ENCODE results near the gene RND3.

RND3 gene

GRCh38 chr2:150494234-150494945 lies 6.9 kb upstream of the RND3 start:
- no peak for DNase-seq (ENCODE audit: low read depth, low spot score)

GRCh38 chr2:150491943-150492342 lies 4.5 kb upstream of the RND3 start:
- DNase-seq (ENCODE audit: low read depth, low spot score): no peak

DNA sequence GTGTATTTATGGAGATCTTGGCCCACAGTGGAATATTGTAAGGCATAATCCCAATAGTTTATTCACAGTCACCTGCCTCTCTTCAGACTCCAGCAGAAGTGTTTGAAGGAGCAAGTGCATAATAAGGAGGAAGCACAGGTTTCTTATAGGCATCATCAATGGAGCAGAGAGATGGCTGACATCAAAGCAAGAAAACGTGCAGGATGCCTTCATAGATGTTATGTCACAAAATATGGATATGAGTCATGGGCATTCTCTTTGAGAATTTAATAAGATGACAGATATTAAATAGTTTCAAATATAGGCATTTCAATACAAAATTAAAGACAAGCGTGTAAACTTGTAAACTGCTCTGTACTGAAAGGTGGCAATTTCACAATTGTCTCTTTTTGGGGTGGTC lies 4.0 kb upstream of the RND3 start:
- no peak for DNase-seq (ENCODE audit: low read depth, low spot score)

DNA sequence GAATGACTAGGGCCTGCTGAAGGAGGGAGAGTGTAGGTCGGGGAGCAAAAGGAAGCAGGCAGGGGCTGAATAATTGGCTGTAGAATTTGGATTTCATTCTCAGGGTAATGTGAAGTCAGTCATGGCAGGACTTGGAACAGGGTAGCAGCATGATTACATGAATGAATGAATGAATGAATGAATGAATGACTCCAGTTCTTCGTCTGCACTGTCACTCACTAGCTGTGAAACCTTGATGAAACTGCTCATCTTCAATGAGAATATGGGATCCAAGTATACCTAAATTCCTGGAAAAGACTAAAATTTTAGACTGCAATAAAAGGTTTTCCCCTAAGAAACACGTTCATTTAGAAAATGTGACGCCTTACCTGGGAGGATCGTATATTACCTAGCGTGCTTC lies 3.0 kb upstream of the RND3 start:
- no peak for DNase-seq (ENCODE audit: low read depth, low spot score)

DNA sequence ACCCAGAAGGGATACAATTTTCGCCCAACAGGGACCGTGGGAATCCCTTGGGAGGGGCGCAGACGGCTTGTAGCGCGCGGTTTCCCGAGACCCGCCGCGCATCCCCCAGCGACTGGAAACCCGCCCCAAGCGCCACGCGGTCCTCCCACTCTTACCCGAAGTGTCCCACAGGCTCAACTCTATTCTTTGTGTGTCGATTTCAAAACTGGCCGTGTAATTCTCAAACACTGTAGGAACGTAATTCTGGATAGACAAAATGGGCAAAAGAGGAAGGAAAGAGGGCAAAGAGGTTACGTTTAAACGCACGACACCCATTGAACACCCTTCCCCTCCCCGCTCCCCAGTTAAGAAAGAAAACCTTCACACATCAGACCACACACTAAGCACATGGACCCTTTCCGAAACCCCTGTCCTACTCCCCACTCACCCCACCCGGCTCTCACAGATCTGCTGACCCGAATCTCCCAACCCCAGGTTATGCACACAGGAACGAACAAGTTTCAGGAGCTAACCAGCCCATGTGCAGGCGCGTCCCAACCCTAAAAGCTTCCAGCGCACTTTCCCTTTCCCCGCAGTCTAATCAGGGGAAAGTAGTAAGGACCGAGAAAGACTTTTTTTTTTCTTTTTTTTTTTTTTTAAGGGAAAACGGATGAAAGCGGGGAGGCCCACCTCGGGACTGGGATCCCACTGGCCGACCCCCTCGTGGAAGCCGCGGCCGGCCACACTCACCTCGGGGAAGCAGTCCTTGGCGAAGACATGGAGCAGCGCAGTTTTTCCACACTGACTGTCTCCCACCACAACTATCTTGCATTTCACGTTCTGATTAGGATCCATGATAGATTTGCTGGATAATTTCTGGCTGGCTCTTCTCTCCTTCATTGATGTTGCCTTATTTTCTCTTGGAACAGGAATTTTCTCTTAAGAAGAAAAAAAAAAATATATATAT lies 655 bp downstream of the RND3 start:
- DNase-seq (ENCODE audit: low read depth, low spot score): no peak

DNA sequence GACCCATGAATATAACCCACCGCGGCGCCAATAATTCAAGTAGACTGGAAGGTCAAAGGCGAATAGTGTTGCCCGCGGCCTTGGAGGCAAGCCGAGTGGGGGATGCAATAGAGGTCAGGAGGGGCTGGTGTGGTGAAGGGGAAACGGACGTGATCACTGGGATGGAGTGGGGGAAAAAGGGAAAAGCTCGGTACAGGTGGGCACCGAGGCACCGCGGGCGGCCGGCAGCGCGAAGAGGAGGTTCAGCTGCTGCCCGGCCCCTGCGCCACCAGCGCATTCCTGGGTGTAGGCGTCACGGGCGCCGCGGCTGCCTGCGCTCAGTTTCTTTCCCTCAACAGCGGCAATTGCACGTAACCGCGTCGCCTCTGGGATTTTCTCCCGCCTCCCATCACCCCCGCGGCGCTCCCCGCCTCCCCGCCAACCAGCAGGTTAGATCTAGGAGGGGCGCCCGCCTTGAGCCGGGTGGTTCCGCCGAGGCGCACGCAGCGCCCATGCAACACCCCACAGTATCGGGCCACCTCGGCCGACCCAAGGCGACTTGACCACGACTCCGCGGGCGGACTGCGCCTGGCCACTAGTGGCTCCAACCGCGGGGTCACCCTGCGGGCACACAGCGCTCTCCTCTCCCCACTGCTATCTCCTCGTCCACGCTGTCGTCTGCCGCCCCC lies 1.5 kb downstream of the RND3 start:
- no peak for DNase-seq (ENCODE audit: low read depth, low spot score)

DNA sequence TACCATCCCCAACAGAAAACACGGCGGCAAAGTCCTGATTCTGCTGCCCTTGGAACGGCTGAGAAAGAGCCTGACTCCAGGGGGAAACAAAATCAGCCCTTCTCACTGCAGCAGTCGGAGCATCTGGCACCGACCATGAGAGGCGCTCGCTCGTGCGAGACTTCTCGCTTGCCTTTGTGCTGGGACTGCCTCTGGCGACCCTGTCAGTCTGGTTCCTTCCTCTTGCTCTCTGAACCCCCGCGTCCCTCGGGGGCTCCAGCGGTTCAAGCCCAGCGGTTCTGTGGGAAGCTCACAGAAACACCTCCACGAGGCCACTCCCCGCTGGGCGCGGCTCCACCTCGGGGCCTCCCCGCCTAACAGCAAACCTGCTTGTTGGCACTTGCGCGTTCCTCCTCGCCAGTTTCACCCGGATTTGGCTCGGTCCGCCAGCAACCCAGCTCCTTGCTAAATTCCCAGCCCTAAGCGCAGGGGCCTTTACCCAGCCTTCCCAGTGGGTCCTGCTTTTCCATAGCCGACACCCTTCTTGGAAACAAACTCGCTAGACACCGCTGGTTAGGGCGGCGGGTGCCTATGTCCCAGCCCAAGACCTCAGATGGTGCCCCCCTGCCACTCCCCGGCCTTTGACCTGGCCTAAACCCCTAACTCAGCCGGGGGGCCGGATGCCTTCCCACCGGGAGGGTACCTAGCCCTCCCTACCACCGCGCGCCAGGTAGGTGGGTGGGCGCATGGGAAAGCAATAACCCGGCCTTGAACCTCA lies 2.2 kb downstream of the RND3 start:
- no peak for DNase-seq (ENCODE audit: low read depth, low spot score)

DNA sequence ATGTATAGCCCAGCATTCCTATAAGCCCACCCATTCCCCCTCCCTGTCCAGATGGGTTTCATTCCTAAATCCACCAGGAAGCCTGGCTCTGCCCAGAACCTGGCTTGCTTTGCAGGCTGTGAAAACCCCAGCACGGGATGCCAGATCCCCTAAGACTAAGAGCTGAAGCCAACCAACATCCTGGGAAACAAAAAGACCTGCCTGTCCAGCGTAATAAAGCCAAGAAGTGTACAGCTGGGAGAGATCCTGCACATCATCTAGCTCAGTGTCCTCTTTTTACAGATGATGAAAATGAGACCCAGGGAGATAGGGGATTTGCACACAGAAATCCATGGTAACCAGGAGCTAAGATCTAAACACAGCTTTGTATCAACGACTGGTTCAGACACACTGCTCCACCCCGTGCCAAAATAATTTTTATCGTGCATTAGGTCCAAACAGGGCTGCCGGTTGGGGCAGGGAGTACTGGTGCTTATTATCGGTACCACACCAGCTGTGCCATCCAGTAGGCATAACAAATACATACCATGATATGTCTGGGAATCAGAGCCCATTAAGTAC lies 2.9 kb downstream of the RND3 start:
- no peak for DNase-seq (ENCODE audit: low read depth, low spot score)

DNA sequence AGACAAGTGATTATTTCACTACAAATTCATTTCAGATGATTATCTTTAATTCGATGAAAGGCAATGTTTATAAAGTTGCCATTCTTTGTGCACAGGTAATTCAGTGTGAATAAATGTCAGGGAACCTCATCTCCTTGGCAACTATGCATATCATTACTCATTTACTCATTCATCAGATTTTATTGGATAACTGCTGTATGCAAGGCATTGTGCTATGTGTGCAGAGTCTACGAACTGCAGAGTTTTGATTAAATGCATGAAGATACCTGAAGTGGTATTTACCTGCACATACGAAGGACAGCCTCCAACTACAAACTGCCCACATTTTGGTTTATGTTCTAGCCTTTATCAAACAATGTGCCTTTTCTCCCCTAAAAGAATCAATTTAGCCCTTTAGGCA lies 3.5 kb downstream of the RND3 start:
- DNase-seq (ENCODE audit: low read depth, low spot score): no peak

DNA sequence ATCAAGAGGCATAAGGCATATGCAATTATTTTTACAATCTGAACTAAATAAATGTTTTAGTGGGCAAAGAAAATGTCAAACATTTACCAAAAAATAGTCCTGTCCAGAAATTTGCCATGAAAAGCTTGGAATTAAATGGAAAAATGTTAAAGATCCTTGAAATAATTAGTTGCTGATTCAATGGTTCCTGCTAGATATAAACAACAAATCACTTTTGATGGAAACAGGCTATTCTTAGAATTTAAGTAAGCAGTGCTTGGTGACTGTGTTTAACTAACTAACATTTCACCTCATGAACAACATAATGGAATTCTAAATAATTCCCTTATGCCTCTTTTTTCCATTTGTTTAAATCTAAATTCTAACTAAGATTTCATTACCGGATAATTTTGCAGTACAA lies 3.9 kb downstream of the RND3 start:
- DNase-seq (ENCODE audit: low read depth, low spot score): no peak

DNA sequence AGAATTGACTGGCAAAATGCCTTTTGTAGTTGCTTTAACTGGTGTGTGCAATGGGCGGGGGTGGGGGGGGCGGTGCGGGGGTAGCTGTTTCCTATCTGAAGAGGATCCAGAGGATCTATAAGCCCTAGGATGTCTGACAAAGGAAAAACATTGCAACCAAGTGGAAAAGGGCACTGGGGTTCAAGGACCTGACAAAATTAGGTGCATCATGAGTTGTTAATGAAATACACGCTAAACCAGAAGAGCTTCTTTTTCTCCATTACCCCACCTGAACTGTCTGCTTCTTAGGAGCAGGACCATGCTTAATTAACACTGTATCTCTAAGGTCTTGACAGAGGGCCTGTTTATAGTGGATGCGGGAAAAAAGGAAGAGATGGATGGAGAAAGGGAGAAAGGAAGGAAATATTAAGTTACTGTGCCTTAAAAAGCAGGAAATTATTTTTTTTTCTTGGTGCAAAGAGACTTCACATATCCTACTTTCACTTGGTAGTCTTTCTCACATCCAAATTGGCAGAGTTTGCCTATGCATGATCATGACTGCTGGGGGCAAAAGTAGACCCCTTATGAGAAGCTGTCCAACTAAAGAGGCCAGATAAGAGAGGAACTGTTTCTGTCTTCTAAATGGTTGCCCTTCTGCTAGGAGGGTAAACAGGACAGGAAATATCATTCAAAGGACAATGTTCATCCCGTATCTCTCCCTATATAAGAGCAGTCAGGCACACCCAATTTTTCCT lies 4.6 kb downstream of the RND3 start:
- DNase-seq (ENCODE audit: low read depth, low spot score): no peak

DNA sequence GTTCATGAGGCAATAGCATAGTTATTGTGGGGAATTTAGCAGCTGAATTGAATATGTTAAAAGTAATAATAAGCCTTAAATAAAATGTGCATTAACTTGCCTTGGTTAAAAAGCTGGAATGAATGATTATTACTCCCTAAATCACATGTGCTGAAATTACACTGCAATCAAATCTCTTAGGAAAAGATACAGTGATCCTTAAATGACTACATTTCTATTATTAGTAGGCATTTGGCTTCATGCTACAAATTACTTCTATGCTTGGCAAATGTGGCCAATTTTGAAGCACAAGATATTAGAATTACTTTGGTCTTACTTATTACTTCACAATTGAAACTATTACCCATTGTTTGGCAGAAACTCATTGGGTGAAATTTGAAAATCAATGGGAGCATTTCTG lies 5.4 kb downstream of the RND3 start:
- no peak for DNase-seq (ENCODE audit: low read depth, low spot score)

DNA sequence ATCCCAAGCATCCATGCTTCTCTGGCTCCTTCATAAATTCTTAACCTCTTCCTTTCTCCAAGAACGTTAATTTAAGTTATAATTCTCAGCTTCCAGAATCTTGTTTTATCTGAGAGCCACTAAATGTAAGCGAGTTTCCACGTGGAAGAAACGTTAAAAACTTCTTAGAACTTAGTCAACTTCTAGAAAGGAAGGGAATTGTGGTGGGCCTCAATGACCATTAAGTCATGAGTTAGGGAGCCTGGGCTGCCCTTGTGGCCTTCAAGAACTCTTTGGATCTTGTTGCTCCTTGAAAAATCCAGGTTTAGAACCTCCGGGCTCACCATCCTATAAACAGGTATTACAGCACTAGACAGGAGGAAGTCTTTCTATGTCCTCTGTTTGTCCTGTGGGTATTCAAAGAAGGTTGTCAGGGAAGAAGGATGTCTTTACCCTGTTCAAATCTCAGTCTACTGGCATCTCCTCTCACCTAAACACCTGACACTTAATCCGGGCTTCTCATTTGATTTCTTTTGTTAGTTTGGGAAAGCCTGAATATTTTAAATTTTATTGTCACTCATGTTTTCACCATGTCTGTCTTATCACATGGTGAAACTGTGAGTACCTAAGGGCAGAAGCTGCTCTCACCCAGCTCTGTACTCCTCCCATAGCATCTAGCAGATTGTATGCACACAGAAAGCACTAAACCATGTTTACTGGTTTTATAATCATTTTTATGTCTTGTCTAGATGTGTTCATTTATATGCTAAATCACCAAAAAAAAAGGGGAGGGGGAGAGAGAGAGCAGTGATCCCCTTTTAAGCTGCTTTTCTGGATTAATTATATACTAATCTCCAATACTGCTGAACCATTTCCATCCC lies 6.3 kb downstream of the RND3 start:
- no peak for DNase-seq (ENCODE audit: low read depth, low spot score)

GRCh38 chr2:150480241-150480640 lies 7.2 kb downstream of the RND3 start:
- no peak for DNase-seq (ENCODE audit: low read depth, low spot score)

GRCh38 chr2:150479075-150479915 lies 8.2 kb downstream of the RND3 start:
- no peak for DNase-seq (ENCODE audit: low read depth, low spot score)

DNA sequence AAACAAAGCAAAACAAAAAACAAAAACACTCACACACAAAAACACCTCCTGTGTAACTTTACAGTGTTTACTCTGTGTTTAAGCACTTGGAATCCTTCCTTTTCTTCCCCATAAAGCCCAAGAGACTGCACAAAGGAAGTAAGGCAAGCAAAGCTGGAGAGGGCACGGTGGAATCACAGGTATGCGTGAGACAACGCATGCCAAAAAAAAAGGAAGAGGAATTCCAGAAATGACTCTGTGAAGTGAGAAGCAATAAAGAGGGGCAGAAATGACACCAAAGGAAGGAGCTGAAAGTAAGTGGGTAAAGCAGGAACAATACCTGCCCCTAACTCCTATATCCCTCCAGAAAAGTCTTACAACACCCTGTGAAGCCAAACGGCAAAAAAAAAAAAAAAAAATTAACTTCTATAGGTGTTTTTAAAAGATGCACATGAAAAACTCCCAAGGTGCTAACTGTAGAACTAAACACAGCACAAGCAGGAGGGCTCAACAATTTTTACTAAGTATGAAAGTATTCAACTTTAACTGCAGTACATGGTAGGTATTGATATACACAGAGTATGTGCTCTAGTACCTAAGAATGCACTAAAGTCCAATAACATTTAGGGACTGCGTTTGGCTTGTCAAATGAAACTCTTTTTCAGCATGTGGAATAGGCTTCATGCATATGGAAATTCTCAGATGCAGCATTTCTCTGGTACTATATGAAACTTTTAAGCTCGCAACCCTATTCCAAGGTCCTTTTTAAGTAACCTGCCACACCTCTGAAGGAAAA lies 9.1 kb downstream of the RND3 start:
- no peak for DNase-seq (ENCODE audit: low read depth, low spot score)

DNA sequence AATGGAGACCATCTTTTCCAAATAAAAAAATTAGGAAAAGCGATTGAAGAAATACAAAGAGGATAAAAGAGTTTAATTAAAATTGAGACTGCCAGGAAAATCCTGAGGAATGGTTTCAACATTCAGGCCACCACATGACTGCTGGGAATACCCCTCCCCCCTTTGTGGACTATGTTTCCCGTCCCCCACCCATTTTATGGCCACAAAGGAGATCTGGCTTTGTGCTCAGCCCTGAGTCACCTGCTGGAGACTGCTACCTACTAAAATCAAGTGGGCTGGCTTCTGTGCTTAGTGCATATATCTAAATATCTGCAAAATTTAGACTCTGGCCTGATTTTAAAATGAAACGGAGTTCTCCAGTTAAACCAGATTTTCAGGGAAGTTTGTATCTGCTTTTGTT lies 10.1 kb downstream of the RND3 start:
- no peak for DNase-seq (ENCODE audit: low read depth, low spot score)

DNA sequence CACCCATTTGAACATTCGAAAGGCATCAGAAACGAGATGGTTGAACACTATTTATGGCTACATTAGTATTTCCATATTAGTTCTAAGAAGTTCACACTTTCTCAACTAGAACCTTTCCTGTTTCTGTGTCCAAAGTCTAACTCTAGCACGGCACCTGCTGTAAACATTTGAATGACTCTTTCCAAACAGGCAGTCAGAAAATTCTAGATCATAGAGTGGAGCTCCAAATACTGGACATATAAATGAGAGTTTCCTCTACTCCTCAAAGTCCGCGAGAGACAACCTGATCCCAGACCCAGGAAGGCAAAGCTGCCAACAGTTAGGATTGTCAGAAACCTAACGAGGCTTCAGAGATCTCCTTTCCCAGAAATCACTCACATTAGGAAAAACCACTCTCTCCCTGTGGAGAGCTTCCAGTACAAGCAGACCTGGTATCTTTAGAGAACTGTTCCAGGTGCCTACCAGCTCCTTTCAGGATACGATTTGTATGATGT lies 10.6 kb downstream of the RND3 start:
- DNase-seq (ENCODE audit: low read depth, low spot score): no peak
